PC-9 (cell line): ENCODE measurements around the gene COL25A1. TPM values are rescaled to one million over a fixed set of nuclear protein-coding genes. Genes with fewer than 3 reads are reported as not detected.

ENCODE experiments used
- BruUV-seq: library from RNA; stranded (reverse); fragments of 400-500 nt; replicated peaks from 2 replicates; lab custom pipeline; 2021; lab: Mats Ljungman, UMichigan
- CTCF ChIA-PET: fragments of 300-600 bp; sonication (Branson Sonifier 250); formaldehyde crosslinking; loops from one replicate; lab custom pipeline; 2022; ENCODE audit warnings: antibody characterized with exemption; lab: Charles Lee
- POLR2A ChIA-PET: fragments of 300-600 bp; sonication (Branson Sonifier 250); formaldehyde crosslinking; loops from one replicate; lab custom pipeline; 2022; ENCODE audit warnings: antibody characterized with exemption; ENCODE audit not compliant: unreplicated experiment; lab: Charles Lee
- DNase-seq, 2 experiments: peaks; one replicate each; pipeline versions ENCODE4 v3.0.0 to v3.0.0-alpha.2; 2015 to 2022; ENCODE audit warnings: mixed read lengths in 1 of 2
- H2AFZ ChIP-seq: fragments of 200-600 bp; sonication (generic); 2 replicates; pipeline ENCODE4 v1.8.1; 2017; ENCODE audit warnings: antibody characterized with exemption
- H3F3A ChIP-seq: fragments of 200-600 bp; sonication (generic); 2 replicates; pipeline ENCODE4 v1.8.1; 2017; ENCODE audit warnings: antibody characterized with exemption, mild to moderate bottlenecking, low read depth; ENCODE audit not compliant: insufficient read depth
- H3K27ac ChIP-seq: fragments of 200-600 bp; sonication (generic); 2 replicates; pipeline ENCODE4 v1.6.1; 2016; ENCODE audit warnings: mixed run types
- H3K27me3 ChIP-seq: fragments of 200-600 bp; sonication (generic); 2 replicates; pipeline ENCODE4 v1.6.1; 2016; ENCODE audit warnings: low read depth, mixed run types; ENCODE audit not compliant: insufficient read depth
- H3K36me3 ChIP-seq: fragments of 200-600 bp; sonication (generic); 2 replicates; pipeline ENCODE4 v1.6.1; 2016; ENCODE audit warnings: low read depth, mixed run types
- H3K4me1 ChIP-seq: fragments of 200-600 bp; sonication (generic); replicated peaks from 2 replicates; pipeline ENCODE4 v1.6.1; 2016; ENCODE audit warnings: mixed run types; ENCODE audit not compliant: insufficient read depth
- H3K4me2 ChIP-seq: fragments of 200-600 bp; sonication (generic); 2 replicates; pipeline ENCODE4 v1.6.1; 2017; ENCODE audit warnings: mixed run types
- H3K4me3 ChIP-seq: fragments of 200-600 bp; sonication (generic); 2 replicates; pipeline ENCODE4 v1.6.1; 2016; ENCODE audit warnings: mixed run types
- H3K79me2 ChIP-seq: fragments of 200-600 bp; sonication (generic); 2 replicates; pipeline ENCODE4 v1.6.1; 2017; ENCODE audit warnings: low read depth, mixed run types
- H3K9me2 ChIP-seq: fragments of 200-600 bp; sonication (generic); 2 replicates; pipeline ENCODE4 v1.8.1; 2017; ENCODE audit warnings: mild to moderate bottlenecking; ENCODE audit not compliant: insufficient read depth
- H3K9me3 ChIP-seq: fragments of 200-600 bp; sonication (generic); 2 replicates; pipeline ENCODE4 v1.8.1; 2016; ENCODE audit warnings: low read depth; ENCODE audit not compliant: insufficient read depth
- H4K20me1 ChIP-seq: fragments of 200-600 bp; sonication (generic); 2 replicates; pipeline ENCODE4 v1.8.1; 2017; ENCODE audit not compliant: insufficient read depth
- EZH2 ChIP-seq: fragments of 200-600 bp; sonication (generic); IDR thresholded peaks from 2 replicates; pipeline ENCODE4 v1.8.0; 2017; ENCODE audit warnings: antibody characterized with exemption, low read depth
- intact Hi-C: fragments of 100-400 bp; cut with micrococcal nuclease; formaldehyde crosslinking; loops from one replicate; pipeline ENCODE4 v1.10.0; 2022; ENCODE audit not compliant: unreplicated experiment
- total RNA-seq: library from RNA; stranded (reverse); gene quantifications from 2 replicates; pipeline ENCODE4 v1.2.3, GENCODE V29; 2021
- TF ChIP-seq, protein P1 (sequence below): fragments of 200-600 bp; sonication (generic); conservative IDR thresholded peaks from 2 replicates; pipeline ENCODE4 v1.6.1; 2017; ENCODE audit warnings: mixed run types, antibody characterized with exemption, mild to moderate bottlenecking, moderate library complexity

The COL25A1 gene
- total RNA-seq, 1 experiment from 2014 or later: not detected

DNA sequence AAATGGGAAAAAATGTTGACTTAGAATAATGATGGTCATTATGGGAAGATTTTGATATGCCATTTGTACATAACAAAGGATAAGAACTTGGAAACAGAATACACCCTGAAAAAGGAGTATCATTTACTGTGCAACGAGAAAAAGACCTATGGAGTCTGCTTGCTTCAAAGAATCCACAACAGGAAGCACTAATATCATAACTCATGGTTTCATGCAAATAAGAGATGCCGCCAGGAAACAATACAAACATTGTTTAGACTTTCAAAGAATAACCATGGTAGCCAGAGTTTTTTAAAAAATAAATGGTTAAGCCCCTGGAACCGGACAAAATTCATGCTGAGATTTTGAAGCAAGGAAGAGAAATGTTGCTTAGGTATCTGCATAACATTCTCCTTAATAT is 399.7 kb downstream of the COL25A1 start:
- H3K9me3 ChIP-seq: no peaks in the 10 kb centered on the region

DNA sequence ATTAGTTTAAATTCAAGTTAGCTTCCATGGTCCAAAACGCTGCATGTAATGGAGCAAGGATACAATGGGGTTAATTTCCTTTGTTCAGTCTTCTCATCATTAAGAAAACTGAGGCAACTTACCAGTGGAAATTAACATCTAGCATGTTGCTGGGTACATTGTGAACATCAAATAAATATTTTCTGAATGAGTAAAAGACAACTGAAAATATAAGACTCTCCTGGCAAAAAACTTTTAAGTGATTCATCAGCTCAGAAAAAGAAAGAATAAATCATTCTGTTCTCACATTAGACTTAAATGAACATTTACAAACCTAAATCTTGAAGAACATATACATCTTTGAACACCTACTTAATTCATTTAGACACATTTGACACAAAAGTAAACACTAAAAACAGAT is 401.2 kb downstream of the COL25A1 start:
- no peaks in the 10 kb centered on the region for H3K9me3 ChIP-seq
- H3K9me2 ChIP-seq: no peaks in the 10 kb centered on the region
- CTCF ChIA-PET: no interaction called here
- POLR2A ChIA-PET: no interaction called here
- H3K4me3 ChIP-seq: no peak overlapping the region
- H3K27me3 ChIP-seq: no peaks in the 10 kb centered on the region
- no peaks in the 10 kb centered on the region for H3K36me3 ChIP-seq
- H3K79me2 ChIP-seq: no peaks in the 10 kb centered on the region
- no peak overlapping the region for H3K27ac ChIP-seq
- no peak for DNase-seq
- H3K4me1 ChIP-seq: no peaks in the 10 kb centered on the region
- no peak overlapping the region for H2AFZ ChIP-seq
- intact Hi-C loops: no loop called here
- H4K20me1 ChIP-seq: no peaks in the 10 kb centered on the region
- no peak overlapping the region for H3K4me2 ChIP-seq
- BruUV-seq: no TSS peak
- H3F3A ChIP-seq: no peaks in the 10 kb centered on the region
- TF ChIP-seq, protein P1, sequence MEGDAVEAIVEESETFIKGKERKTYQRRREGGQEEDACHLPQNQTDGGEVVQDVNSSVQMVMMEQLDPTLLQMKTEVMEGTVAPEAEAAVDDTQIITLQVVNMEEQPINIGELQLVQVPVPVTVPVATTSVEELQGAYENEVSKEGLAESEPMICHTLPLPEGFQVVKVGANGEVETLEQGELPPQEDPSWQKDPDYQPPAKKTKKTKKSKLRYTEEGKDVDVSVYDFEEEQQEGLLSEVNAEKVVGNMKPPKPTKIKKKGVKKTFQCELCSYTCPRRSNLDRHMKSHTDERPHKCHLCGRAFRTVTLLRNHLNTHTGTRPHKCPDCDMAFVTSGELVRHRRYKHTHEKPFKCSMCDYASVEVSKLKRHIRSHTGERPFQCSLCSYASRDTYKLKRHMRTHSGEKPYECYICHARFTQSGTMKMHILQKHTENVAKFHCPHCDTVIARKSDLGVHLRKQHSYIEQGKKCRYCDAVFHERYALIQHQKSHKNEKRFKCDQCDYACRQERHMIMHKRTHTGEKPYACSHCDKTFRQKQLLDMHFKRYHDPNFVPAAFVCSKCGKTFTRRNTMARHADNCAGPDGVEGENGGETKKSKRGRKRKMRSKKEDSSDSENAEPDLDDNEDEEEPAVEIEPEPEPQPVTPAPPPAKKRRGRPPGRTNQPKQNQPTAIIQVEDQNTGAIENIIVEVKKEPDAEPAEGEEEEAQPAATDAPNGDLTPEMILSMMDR: no peak
- no peak for TF ChIP-seq EZH2

More for the DNA sequence above, 399.7 kb downstream of the COL25A1 start:
- Histone ChIP-seq H3K79me2 (no peaks in the 10 kb centered on the region), H3K36me3 (no peaks in the 10 kb centered on the region), H3K27me3 (no peaks in the 10 kb centered on the region), H3K9me2 (no peaks in the 10 kb centered on the region), H2AFZ (no peak overlapping the region), H4K20me1 (no peaks in the 10 kb centered on the region), H3K4me3 (no peak overlapping the region), H3K27ac (no peak overlapping the region), H3K4me1 (no peaks in the 10 kb centered on the region), H3F3A (no peaks in the 10 kb centered on the region), H3K4me2 (no peak overlapping the region)
- TF ChIP-seq, protein P1: no peak
- TF ChIP-seq EZH2: no peak
- ChIA-PET CTCF (no interaction called here), POLR2A (no interaction called here)
- intact Hi-C loops: no loop called here
- no TSS peak for BruUV-seq
- DNase-seq: no peak

DNA sequence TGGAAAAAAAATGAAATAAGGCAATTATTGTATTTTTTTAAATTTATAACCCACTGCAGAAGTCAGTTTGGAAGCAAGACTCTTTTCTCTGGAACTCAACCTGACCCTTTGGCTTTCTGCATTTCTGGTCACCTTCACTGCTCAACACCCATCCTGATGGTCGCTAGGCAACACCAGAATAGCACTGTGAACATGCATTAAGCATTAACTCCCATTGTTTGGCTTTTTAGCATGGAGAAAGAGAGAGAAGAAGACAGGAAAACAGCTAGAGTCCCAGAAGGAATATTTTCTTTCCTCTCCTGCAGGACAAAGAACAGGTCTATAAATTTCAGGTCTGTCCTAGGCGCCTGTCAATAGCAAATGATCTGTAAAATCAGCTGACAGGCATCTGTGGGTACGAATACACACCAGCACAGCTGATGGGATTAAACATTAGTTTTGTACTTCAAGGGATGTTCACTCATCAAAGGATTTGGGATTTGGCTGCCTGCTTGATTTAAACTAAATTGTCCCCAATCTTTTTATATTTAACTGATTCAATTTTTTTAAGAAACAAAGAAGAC is 402.4 kb downstream of the COL25A1 start:
- no peaks in the 10 kb centered on the region for H3K79me2 ChIP-seq
- H3K9me3 ChIP-seq: no peaks in the 10 kb centered on the region
- no TSS peak for BruUV-seq
- DNase-seq: no peak
- H3K9me2 ChIP-seq: no peaks in the 10 kb centered on the region
- H3K4me3 ChIP-seq: no peak overlapping the region
- H3K4me1 ChIP-seq: no peaks in the 10 kb centered on the region
- no peaks in the 10 kb centered on the region for H3K27me3 ChIP-seq
- H3K27ac ChIP-seq: no peak overlapping the region
- no peak for TF ChIP-seq EZH2
- TF ChIP-seq, protein P1: no peak
- ChIA-PET POLR2A (no interaction called here), CTCF (no interaction called here)
- no peaks in the 10 kb centered on the region for H3K36me3 ChIP-seq
- no peaks in the 10 kb centered on the region for H4K20me1 ChIP-seq
- H3K4me2 ChIP-seq: no peak overlapping the region
- intact Hi-C loops: no loop called here
- no peaks in the 10 kb centered on the region for H3F3A ChIP-seq
- no peak overlapping the region for H2AFZ ChIP-seq
